ENCODE results near the gene AGER.

AGER gene

GRCh38 chr6:32194825-32195651 lies 11.0 kb upstream of the AGER start (continued):
- TF ChIP-seq ZNF513 (tag by site-specific recombination; IDR thresholded peaks at IDR 0.05): no peak
- no peak for TF ChIP-seq ZBTB7A (tag by site-specific recombination; IDR thresholded peaks at IDR 0.05; ENCODE audit: low read depth)
- TF ChIP-seq ZNF621 (tag by site-specific recombination; IDR thresholded peaks at IDR 0.05): no peak
- no peak for TF ChIP-seq PRDM4 (tag by site-specific recombination; IDR thresholded peaks at IDR 0.05)
- no peak; the same call in none of the 2 replicates for TF ChIP-seq ZNF335 (tag by site-specific recombination; conservative IDR thresholded peaks at IDR 0.05)
- no peak for TF ChIP-seq ZNF202 (tag by site-specific recombination; IDR thresholded peaks at IDR 0.05; ENCODE audit: borderline replicate concordance)
- no peak for TF ChIP-seq GLIS1 (tag by site-specific recombination; IDR thresholded peaks at IDR 0.05)
- TF ChIP-seq SP7 (tag by site-specific recombination; IDR thresholded peaks at IDR 0.05): no peak; the same call in 1 of the 2 replicates
- no peak for TF ChIP-seq ZNF214 (tag by site-specific recombination; IDR thresholded peaks at IDR 0.05; ENCODE audit: borderline replicate concordance)
- TF ChIP-seq ZSCAN4 (tag by site-specific recombination; IDR thresholded peaks at IDR 0.05): no peak
- no peak for TF ChIP-seq INSM2 (tag by site-specific recombination; IDR thresholded peaks at IDR 0.05)
- TF ChIP-seq ZNF423 (tag by site-specific recombination; IDR thresholded peaks at IDR 0.05): no peak
- TF ChIP-seq ZNF211 (tag by site-specific recombination; IDR thresholded peaks at IDR 0.05; ENCODE audit: low read depth): no peak
- no peak for TF ChIP-seq ZNF843 (tag by site-specific recombination; IDR thresholded peaks at IDR 0.05)
- TF ChIP-seq ZNF449 (tag by site-specific recombination; IDR thresholded peaks at IDR 0.05): 0 out of 2 replicates have a peak, but pooled peaks have one; percentile 34
- TF ChIP-seq ZSCAN30 (tag by site-specific recombination; IDR thresholded peaks at IDR 0.05): no peak
- no peak for TF ChIP-seq ZNF549 (tag by site-specific recombination; IDR thresholded peaks at IDR 0.05)
- TF ChIP-seq ZNF274 (IDR thresholded peaks at IDR 0.05; ENCODE audit: low read length): no peak
- no peak for TF ChIP-seq ZNF274 (tag by site-specific recombination; IDR thresholded peaks at IDR 0.05; ENCODE audit: borderline replicate concordance)
- no peak for TF ChIP-seq ZNF280D (tag by site-specific recombination; IDR thresholded peaks at IDR 0.05)
- TF ChIP-seq CTCF (tag by site-specific recombination; IDR thresholded peaks at IDR 0.05): peak; percentile 43
- no peak for TF ChIP-seq ZNF639 (tag by site-specific recombination; IDR thresholded peaks at IDR 0.05)
